Keratinocyte (primary cell): Measurements from ENCODE around the gene DLG2. TPM values are rescaled to one million over a fixed set of nuclear protein-coding genes. Genes with fewer than 3 reads are reported as not detected.

Experiments used
- DNase-seq: peaks from one replicate; pipeline ENCODE4 v3.0.0-alpha.2; 2011; ENCODE audit warnings: low read depth, missing footprints, low spot score
- FAIRE-seq: peaks from 2 replicates; lab custom pipeline; 2011; peaks lifted over from hg19 to GRCh38; lab: Jason Lieb, UNC
- H2AFZ ChIP-seq: 2 replicates; pipeline ENCODE4 v1.6.0; 2012; ENCODE audit warnings: low read length, control low read depth, inconsistent platforms; ENCODE audit not compliant: control insufficient read depth
- H3K27ac ChIP-seq: 2 replicates; pipeline ENCODE4 v1.5.1; 2011; ENCODE audit warnings: low read length; ENCODE audit not compliant: control insufficient read depth, insufficient read depth
- H3K27me3 ChIP-seq: 3 replicates; pipeline ENCODE4 v1.6.0; 2011; ENCODE audit warnings: low read length; ENCODE audit not compliant: control insufficient read depth, insufficient read depth; ENCODE audit errors: extremely low read depth
- H3K36me3 ChIP-seq, 2 experiments: 2 replicates in 1 of 2; 3 replicates in 1 of 2; pipeline ENCODE4 v1.5.1; 2011; ENCODE audit warnings: low read length in 2 of 2, mild to moderate bottlenecking in 1 of 2; ENCODE audit not compliant: control insufficient read depth in 2 of 2, insufficient read depth in 2 of 2; ENCODE audit errors: extremely low read depth in 1 of 2
- H3K4me1 ChIP-seq: 3 replicates; pipeline ENCODE4 v1.5.1; 2011; ENCODE audit warnings: low read length; ENCODE audit not compliant: control insufficient read depth, insufficient read depth; ENCODE audit errors: extremely low read depth
- H3K4me2 ChIP-seq: 3 replicates; pipeline ENCODE4 v1.6.0; 2011; ENCODE audit warnings: low read depth, low read length; ENCODE audit not compliant: control insufficient read depth, insufficient read depth; ENCODE audit errors: extremely low read depth
- H3K4me3 ChIP-seq, 3 experiments: fragments of 200-600 bp in 1 of 3; sonication (generic) in 1 of 3; 2 replicates in 2 of 3; 3 replicates in 1 of 3; pipeline ENCODE4 v1.5.1; 2011 to 2016; ENCODE audit warnings: low read length in 3 of 3, mild to moderate bottlenecking in 3 of 3, control low read depth in 2 of 3, inconsistent platforms in 1 of 3, low read depth in 1 of 3, mixed read lengths in 1 of 3, mixed run types in 1 of 3, moderate library complexity in 1 of 3; ENCODE audit not compliant: control insufficient read depth in 2 of 3, insufficient read depth in 2 of 3; ENCODE audit errors: extremely low read depth in 1 of 3
- H3K79me2 ChIP-seq: 2 replicates; pipeline ENCODE4 v1.6.0; 2012; ENCODE audit warnings: low read length; ENCODE audit not compliant: control insufficient read depth, insufficient read depth
- H3K9ac ChIP-seq: 3 replicates; pipeline ENCODE4 v1.6.0; 2011; ENCODE audit warnings: low read length; ENCODE audit not compliant: control insufficient read depth, insufficient read depth; ENCODE audit errors: extremely low read depth
- H3K9me1 ChIP-seq: 3 replicates; pipeline ENCODE4 v1.6.0; 2011; ENCODE audit warnings: low read length; ENCODE audit not compliant: control insufficient read depth, insufficient read depth; ENCODE audit errors: extremely low read depth
- H3K9me3 ChIP-seq: 2 replicates; pipeline ENCODE4 v1.5.1; 2012; ENCODE audit warnings: low read depth, low read length; ENCODE audit not compliant: control insufficient read depth
- H4K20me1 ChIP-seq: 3 replicates; pipeline ENCODE4 v1.6.0; 2011; ENCODE audit warnings: low read length; ENCODE audit not compliant: control insufficient read depth, insufficient read depth; ENCODE audit errors: extremely low read depth
- CTCF ChIP-seq, 3 experiments: IDR thresholded peaks in 1 of 3; conservative IDR thresholded peaks in 1 of 3; optimal IDR thresholded peaks in 1 of 3; 2 replicates in 2 of 3; 3 replicates in 1 of 3; pipeline versions ENCODE3 to v1.5.1; 2011; ENCODE audit warnings: low read length in 3 of 3, mild to moderate bottlenecking in 3 of 3, moderate library complexity in 2 of 3, control low read depth in 1 of 3, inconsistent platforms in 1 of 3; ENCODE audit not compliant: insufficient read depth in 2 of 3; ENCODE audit errors: extremely low read depth in 1 of 3
- EZH2 ChIP-seq: IDR thresholded peaks from one replicate; pipeline ENCODE4 v1.6.1; 2012; ENCODE audit warnings: inconsistent platforms, mild to moderate bottlenecking, low read length, moderate library complexity
- dilution Hi-C: fragments of 300-500 bp; cut with MboI; formaldehyde crosslinking; loops from one replicate; pipeline ENCODE4 v1.7.0; 2020; ENCODE audit warnings: low sequenced_read_pairs; ENCODE audit not compliant: extremely low pct_ligation_motif_present
- polyA plus RNA-seq, 5 experiments: library from polyadenylated mRNA; depleted of rRNA in 3 of 5; stranded (reverse) in 3 of 5; stranded (forward) in 1 of 5; unstranded in 1 of 5; fragments of >200 nt; gene quantifications; 1 replicate in 1 of 5; 2 replicates in 3 of 5; 3 replicates in 1 of 5; pipeline versions ENCODE4 v1.2.1 to v1.2.3, GENCODE V29; 2011 to 2012; ENCODE audit warnings: missing spikeins in 2 of 5, low read depth in 1 of 5, low replicate concordance in 1 of 5

Gene DLG2
- polyA plus RNA-seq, 1 donor (not counting 4 experiments of a cell fraction or from before 2014, with no cell fraction given) = 0.55 TPM

GRCh38 chr11:84091212-84091986 is 1535.7 kb downstream of the DLG2 start:
- no peaks in the 10 kb centered on the region for H3K4me1 ChIP-seq
- H3K27me3 ChIP-seq = no peaks in the 10 kb centered on the region
- no peaks in the 10 kb centered on the region for H3K79me2 ChIP-seq
- no peaks in the 10 kb centered on the region for H3K9me3 ChIP-seq
- H3K9ac ChIP-seq = no peak overlapping the region
- dilution Hi-C loops = no loop called here
- H3K4me3 ChIP-seq = no peak overlapping the region
- H2AFZ ChIP-seq = no peak overlapping the region
- H3K36me3 ChIP-seq = no peaks in the 10 kb centered on the region
- no peaks in the 10 kb centered on the region for H4K20me1 ChIP-seq
- H3K4me2 ChIP-seq = no peak overlapping the region
- DNase-seq (no peak), FAIRE-seq (no peak)
- no peaks in the 10 kb centered on the region for H3K9me1 ChIP-seq
- no peak overlapping the region for H3K27ac ChIP-seq
- TF ChIP-seq EZH2 = no peak
- no peak for TF ChIP-seq CTCF (optimal IDR thresholded peaks at IDR 0.05 in 1 of 3, IDR thresholded peaks at IDR 0.05 in 1 of 3, conservative IDR thresholded peaks at IDR 0.05 in 1 of 3; ENCODE audit: extremely low read depth in 1 of 3, insufficient read depth in 2 of 3, low read length in 3 of 3)

DNA sequence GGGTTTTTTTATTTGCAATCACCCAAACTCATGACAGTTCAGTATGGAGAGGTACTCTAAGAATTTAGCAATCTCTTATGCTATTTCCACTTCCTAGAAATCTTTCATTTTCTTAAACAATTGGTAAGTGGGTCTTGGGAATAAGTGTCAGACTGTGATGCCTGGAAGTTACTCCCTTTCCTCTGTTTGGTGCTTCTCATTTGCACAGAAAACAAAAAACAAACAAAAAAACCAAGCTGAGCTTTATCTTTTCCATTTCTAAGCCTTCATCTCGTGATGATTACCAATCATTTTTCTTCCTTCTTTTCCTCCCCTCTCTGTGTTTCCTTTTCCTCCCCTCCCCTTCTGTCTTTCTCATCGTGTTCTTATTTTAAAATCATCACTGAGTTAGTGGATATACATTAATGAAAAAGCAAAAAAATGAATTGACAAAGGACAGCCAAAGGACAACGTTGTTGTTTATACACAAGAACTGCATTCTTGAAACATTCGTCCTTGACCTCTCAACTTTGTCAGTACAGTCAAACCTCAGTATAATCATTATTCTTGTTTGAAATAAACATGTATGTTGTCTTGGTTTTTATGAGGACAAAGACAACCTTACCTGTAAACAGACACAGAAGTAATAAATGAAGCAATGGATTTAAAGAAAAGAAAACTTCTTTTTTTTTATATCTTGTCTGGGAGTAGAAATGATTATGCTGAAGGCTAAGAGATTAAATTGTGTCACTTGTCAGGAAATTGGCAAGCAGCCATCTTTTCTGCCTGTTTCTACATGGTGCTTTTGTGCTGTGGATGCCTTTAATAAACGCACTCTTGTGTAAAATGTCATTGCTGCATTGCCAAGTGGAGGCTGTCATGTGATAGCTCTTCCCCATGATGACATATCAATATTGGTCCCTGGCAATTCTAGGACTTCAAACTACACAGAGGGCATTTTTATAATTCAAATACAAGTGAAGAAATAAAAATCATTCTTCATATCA is 1537.8 kb downstream of the DLG2 start:
- H3K27me3 ChIP-seq = no peaks in the 10 kb centered on the region
- H3K9me3 ChIP-seq = no peaks in the 10 kb centered on the region
- no peaks in the 10 kb centered on the region for H3K79me2 ChIP-seq
- H3K36me3 ChIP-seq = no peaks in the 10 kb centered on the region
- no peak overlapping the region for H3K27ac ChIP-seq
- TF ChIP-seq CTCF (optimal IDR thresholded peaks at IDR 0.05 in 1 of 3, IDR thresholded peaks at IDR 0.05 in 1 of 3, conservative IDR thresholded peaks at IDR 0.05 in 1 of 3; ENCODE audit: extremely low read depth in 1 of 3, insufficient read depth in 2 of 3, low read length in 3 of 3) (no peak), EZH2 (no peak)
- no peaks in the 10 kb centered on the region for H3K4me1 ChIP-seq
- H3K4me3 ChIP-seq = no peak overlapping the region
- H3K4me2 ChIP-seq = no peak overlapping the region
- no peaks in the 10 kb centered on the region for H4K20me1 ChIP-seq
- DNase-seq (no peak), FAIRE-seq (no peak)
- H3K9ac ChIP-seq = no peak overlapping the region
- H3K9me1 ChIP-seq = no peaks in the 10 kb centered on the region
- H2AFZ ChIP-seq = no peak overlapping the region
- dilution Hi-C loops = no loop called here
